Heart left ventricle (tissue), 16 donors: ENCODE data around the gene MTPN. TPM values are rescaled to one million over a fixed set of nuclear protein-coding genes. Genes with fewer than 3 reads are reported as not detected.
A peak's percentile ranks its signal among the peaks of the same experiment; 100 is the strongest.

Source experiments
- ATAC-seq, 4 donors: fragments of 200-7000 bp; cut with Tn5 transposase; one replicate each; pipeline ENCODE4 v1.9.1; 2020 to 2022; ENCODE audit warnings: moderate library complexity in 4 of 4, mild to moderate bottlenecking in 3 of 4, moderate number of reproducible peaks in 1 of 4
- DNase-seq, 5 donors: peaks; one replicate each; pipeline ENCODE4 v3.0.0-alpha.2; 2020
- H3K27ac ChIP-seq, 12 donors: fragments of 200-600 bp; sonication (generic) in 4 of 12; one replicate each; pipeline versions ENCODE4 v1.5.0 to v1.8.0; 2016 to 2022; ENCODE audit warnings: mild to moderate bottlenecking in 2 of 12
- H3K27me3 ChIP-seq, 9 donors: fragments of 200-600 bp; sonication (generic) in 2 of 9; one replicate each; pipeline versions ENCODE4 v1.5.1 to v1.8.0; 2016 to 2022; ENCODE audit warnings: mild to moderate bottlenecking in 3 of 9
- H3K36me3 ChIP-seq, 9 donors: fragments of 200-600 bp; sonication (generic) in 2 of 9; one replicate each; pipeline versions ENCODE4 v1.5.0 to v1.8.0; 2018 to 2022; ENCODE audit warnings: mild to moderate bottlenecking in 2 of 9
- H3K4me1 ChIP-seq, 12 donors: fragments of 200-600 bp; sonication (generic) in 4 of 12; one replicate each; pipeline versions ENCODE4 v1.5.0 to v1.8.0; 2016 to 2022; ENCODE audit warnings: mild to moderate bottlenecking in 3 of 12
- H3K4me3 ChIP-seq, 12 donors: fragments of 200-600 bp; sonication (generic) in 4 of 12; one replicate each; pipeline versions ENCODE4 v1.5.0 to v1.8.0; 2017 to 2022; ENCODE audit warnings: mild to moderate bottlenecking in 9 of 12, moderate library complexity in 4 of 12
- H3K9me3 ChIP-seq, 12 donors: fragments of 200-600 bp; sonication (generic) in 4 of 12; one replicate each; pipeline versions ENCODE4 v1.5.0 to v1.8.0; 2016 to 2022; ENCODE audit warnings: mild to moderate bottlenecking in 1 of 12
- POLR2A ChIP-seq, 2 donors: fragments of 450-650 bp; IDR thresholded peaks; one replicate each; pipeline ENCODE4 v1.6.1; 2017; ENCODE audit warnings: antibody characterized with exemption in 2 of 2, mild to moderate bottlenecking in 2 of 2, moderate library complexity in 2 of 2
- WGBS, 4 donors: extraction: QIAGEN DNeasy Blood & Tissue Kit in 2 of 4; methylation state at CpG; one replicate each; pipeline versions ENCODE4 v1.1.5 to v1.1.7; 2013 to 2018; 5-methylcytosine and 5-hydroxymethylcytosine counted together
- intact Hi-C, 10 donors: fragments of 100-400 bp; cut with DNase I; formaldehyde crosslinking; loops; one replicate each; pipeline versions ENCODE4 v1.11.1 to v1.14.2; 2022
- polyA plus RNA-seq, 2 donors: library from polyadenylated mRNA; stranded (reverse); fragments of 200-250 nt; gene quantifications; one replicate each; pipeline ENCODE4 v1.2.3, GENCODE V29; 2013
- total RNA-seq, 9 donors: library from RNA; depleted of rRNA in 2 of 9; stranded (reverse); fragments of >200 nt in 2 of 9; fragmentation: NEBNext Ultra II Directional in 3 of 9; extraction: Animal tissue kit (Norgen Biotek cat#: 25700) in 3 of 9; gene quantifications; one replicate each; pipeline versions ENCODE4 v1.1.0 to v1.2.4, GENCODE V29; 2016 to 2023
- TF ChIP-seq, protein P1 (sequence below), 12 donors: fragments of 200-600 bp; sonication (generic) in 4 of 12; IDR thresholded peaks; one replicate each; pipeline versions ENCODE4 v1.5.0 to v1.8.0; 2018 to 2022; ENCODE audit warnings: antibody characterized with exemption in 12 of 12, mild to moderate bottlenecking in 5 of 12
- donor health status: ischemic (EF 13 %, LVEDD 7.1; RV severe dilation, severe dysfunction).
- donor health status: healthy with polysubstance abuse.
- donor health status: DM: no; HTN: yes; CAD: no.
- donor health status: DM: no; HTN: no; CAD: no.
- donor health status: ischemic (EF 25% LVEDD 6.9; RV normal size, moderate dysfunction).
- donor health status: ischemic (EF 25% LVEDD 5.7; RV mildly dilated, moderate dysfunction).
- donor health status: healthy.
- donor health status: DM: yes; HTN: yes; CAD: no.
- donor health status: ischemic (EF 35%, LVEDD 5.7; RV mildly dilated, moderate dysfunction).
- donor health status: nonischemic (EF 11% LVEDD 7.7; RV severe dilation, severe dysfunction).
- donor health status: DM: yes; HTN: yes; CAD: no.
- donor health status: PGD.
- donor health status: ischemic (EF 29% LVEDD 5.4; RV normal size, mild dysfunction).
- donor health status: nonischemic (EF 23%, LVEDD 6.1; RV moderate dilation, normal function).

Gene MTPN
- total and polyA plus RNA-seq, 11 donors = 22.1 to 130 (median 90.4) TPM

DNA sequence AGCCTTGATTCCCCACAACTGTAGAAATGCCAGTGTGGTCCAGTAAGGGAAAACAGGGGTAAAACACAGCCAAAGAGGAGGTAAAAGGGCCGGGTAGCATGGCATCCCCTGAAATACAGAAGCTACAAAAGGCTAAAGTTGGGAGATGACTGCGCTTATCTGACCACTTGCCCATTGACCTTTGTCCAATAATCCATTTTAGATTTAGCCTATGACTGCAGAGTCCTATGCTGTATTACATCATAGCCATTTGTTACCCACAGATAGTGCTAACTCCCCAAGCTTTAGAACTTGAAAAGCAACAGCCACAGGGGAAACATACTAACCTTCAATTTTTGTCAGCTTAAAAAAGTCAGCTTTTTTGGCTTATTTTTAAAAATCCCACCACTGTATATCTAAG is 26.2 kb downstream of the MTPN start:
- TF ChIP-seq POLR2A (IDR thresholded peaks at IDR 0.05) = no peak
- TF ChIP-seq, protein P1, sequence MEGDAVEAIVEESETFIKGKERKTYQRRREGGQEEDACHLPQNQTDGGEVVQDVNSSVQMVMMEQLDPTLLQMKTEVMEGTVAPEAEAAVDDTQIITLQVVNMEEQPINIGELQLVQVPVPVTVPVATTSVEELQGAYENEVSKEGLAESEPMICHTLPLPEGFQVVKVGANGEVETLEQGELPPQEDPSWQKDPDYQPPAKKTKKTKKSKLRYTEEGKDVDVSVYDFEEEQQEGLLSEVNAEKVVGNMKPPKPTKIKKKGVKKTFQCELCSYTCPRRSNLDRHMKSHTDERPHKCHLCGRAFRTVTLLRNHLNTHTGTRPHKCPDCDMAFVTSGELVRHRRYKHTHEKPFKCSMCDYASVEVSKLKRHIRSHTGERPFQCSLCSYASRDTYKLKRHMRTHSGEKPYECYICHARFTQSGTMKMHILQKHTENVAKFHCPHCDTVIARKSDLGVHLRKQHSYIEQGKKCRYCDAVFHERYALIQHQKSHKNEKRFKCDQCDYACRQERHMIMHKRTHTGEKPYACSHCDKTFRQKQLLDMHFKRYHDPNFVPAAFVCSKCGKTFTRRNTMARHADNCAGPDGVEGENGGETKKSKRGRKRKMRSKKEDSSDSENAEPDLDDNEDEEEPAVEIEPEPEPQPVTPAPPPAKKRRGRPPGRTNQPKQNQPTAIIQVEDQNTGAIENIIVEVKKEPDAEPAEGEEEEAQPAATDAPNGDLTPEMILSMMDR (IDR thresholded peaks at IDR 0.05) = no peak
- no peak overlapping the region for H3K4me3 ChIP-seq
- H3K27me3 ChIP-seq = no peaks in the 10 kb centered on the region
- H3K4me1 ChIP-seq = peaks cover 0 to 40% (median 5%) of the 10 kb centered on the region in 12 donors
- intact Hi-C loops = no loop called here
- 78 to 88% (median 85%) methylated on average over 2 of the region's 2 CpGs for WGBS, 4 donors
- DNase-seq = no peak
- H3K27ac ChIP-seq = no peak overlapping the region
- ATAC-seq = peak; percentile 37 to 78 (median 52)
- H3K36me3 ChIP-seq = peaks cover 0 to 60% (median 28%) of the 10 kb centered on the region in 9 donors
- no peaks in the 10 kb centered on the region for H3K9me3 ChIP-seq

DNA sequence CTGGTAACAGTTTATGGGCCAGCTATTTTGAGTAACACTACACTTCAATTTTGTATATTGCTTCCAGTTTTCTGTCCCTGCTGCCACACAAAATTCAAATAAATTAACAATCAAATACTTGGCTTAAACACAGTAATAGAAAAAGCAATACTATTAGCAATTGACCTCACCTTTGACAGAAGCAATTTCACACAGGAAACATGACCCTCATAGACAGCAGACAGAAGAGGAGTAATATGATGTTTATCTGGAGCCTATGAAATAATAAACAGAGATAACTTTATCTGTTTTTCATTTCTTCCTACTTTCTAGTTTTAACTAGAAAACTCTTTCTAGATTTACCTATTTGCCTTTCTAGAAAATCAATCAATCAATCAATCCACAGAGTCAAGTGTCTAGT is 26.7 kb downstream of the MTPN start:
- no peaks in the 10 kb centered on the region for H3K9me3 ChIP-seq
- peaks cover 0 to 61% (median 31%) of the 10 kb centered on the region in 9 donors for H3K36me3 ChIP-seq
- peaks cover 0 to 36% (median 5%) of the 10 kb centered on the region in 12 donors for H3K4me1 ChIP-seq
- no peak overlapping the region for H3K27ac ChIP-seq
- no peaks in the 10 kb centered on the region for H3K27me3 ChIP-seq
- H3K4me3 ChIP-seq = no peak overlapping the region
- intact Hi-C loops = no loop called here
- no peak for DNase-seq
- no peak for ATAC-seq
- TF ChIP-seq POLR2A (IDR thresholded peaks at IDR 0.05) = no peak
- TF ChIP-seq, protein P1 (IDR thresholded peaks at IDR 0.05) = no peak

DNA sequence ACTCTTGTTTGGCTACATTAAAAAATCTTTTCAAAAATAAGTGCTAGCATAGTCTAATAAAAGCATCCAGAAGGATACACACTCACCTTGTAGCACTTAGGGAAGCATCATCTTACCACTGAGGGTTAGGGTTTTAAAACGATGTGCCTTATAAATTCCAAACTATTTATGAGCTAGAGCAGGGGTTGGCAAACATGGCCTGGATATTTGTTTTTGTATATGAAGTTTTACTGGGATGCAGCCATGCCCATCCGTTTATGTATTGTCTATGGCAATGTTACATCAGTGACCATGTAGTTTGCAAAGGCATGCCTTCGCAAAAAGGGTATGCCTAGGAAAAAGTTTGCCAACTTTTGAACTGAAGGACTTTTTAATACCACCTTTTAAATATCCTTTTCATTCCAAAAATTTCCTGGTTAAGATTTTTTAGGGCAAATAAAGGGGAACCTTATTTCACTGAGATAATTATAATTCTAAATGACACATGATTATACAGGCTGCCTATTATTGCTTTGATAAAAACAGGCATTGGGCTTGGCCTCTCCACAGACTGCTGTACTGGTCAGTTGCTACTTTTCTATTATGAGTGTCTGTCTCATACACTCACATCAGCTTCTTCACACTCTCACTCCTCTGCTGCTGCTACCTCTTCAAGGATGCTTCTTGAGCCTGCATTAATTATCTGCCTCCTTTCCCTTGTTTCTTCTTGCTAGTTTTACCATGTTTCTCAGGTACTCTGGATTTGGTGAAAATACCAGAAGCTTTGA is 30.7 kb downstream of the MTPN start:
- Histone ChIP-seq H3K27me3 (no peaks in the 10 kb centered on the region), H3K27ac (no peak overlapping the region), H3K9me3 (no peaks in the 10 kb centered on the region), H3K4me3 (no peak overlapping the region), H3K4me1 (peaks cover 0 to 48% (median 13%) of the 10 kb centered on the region in 12 donors), H3K36me3 (peaks cover 0 to 55% (median 31%) of the 10 kb centered on the region in 9 donors)
- 80 to 82% (median 81%) methylated on average over 3 of the region's 3 CpGs for WGBS, 4 donors
- no peak for ATAC-seq
- TF ChIP-seq POLR2A (IDR thresholded peaks at IDR 0.05) = no peak
- TF ChIP-seq, protein P1 (IDR thresholded peaks at IDR 0.05) = no peak
- DNase-seq = no peak
- intact Hi-C loops = no loop called here

DNA sequence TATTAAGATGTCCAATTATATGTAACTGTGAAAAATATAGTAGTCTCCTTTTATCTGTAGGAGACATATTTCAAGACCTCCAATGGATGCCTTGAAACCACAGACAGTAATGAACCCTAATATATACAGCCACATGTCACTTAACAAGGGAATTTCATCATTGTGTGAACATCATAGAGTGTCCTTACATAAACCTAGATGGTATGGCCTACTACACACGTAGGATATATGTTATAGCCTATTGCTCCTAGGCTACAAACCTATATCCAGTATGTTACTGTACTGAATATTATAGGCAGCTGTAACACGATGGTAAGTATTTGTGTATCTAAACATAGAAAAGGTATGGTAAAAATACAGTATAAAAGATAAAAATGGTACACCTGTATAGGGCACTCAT is 32.4 kb downstream of the MTPN start:
- no peaks in the 10 kb centered on the region for H3K27me3 ChIP-seq
- peaks cover 0 to 38% (median 14%) of the 10 kb centered on the region in 9 donors for H3K36me3 ChIP-seq
- H3K27ac ChIP-seq = no peak overlapping the region
- no peak for DNase-seq
- H3K4me1 ChIP-seq = peaks cover 0 to 54% (median 14%) of the 10 kb centered on the region in 12 donors
- intact Hi-C loops = no loop called here
- ATAC-seq = no peak
- no peak overlapping the region for H3K4me3 ChIP-seq
- 89 to 95% (median 93%) methylated on average over 2 of the region's 2 CpGs for WGBS, 4 donors
- TF ChIP-seq, protein P1 (IDR thresholded peaks at IDR 0.05) = no peak
- no peak for TF ChIP-seq POLR2A (IDR thresholded peaks at IDR 0.05)
- H3K9me3 ChIP-seq = no peaks in the 10 kb centered on the region
